H1 (cell line): ENCODE results near the gene C5AR2. TPM values are rescaled to one million over a fixed set of nuclear protein-coding genes. Genes with fewer than 3 reads are reported as not detected.

Experiments used
- CTCF ChIA-PET: fragments of 300-600 bp; sonication (Branson Sonifier 250); formaldehyde crosslinking; loops from one replicate; lab custom pipeline; 2021; ENCODE audit not compliant: partially characterized antibody; lab: Charles Lee
- POLR2A ChIA-PET: fragments of 300-600 bp; sonication (Branson Sonifier 250); formaldehyde crosslinking; loops from one replicate; lab custom pipeline; 2021; ENCODE audit warnings: inconsistent platforms; ENCODE audit not compliant: partially characterized antibody; lab: Charles Lee
- DNase-seq, 2 experiments: peaks; one replicate each; pipeline versions ENCODE4 v3.0.0 to v3.0.0-alpha.2; 2010 to 2022; ENCODE audit warnings: low spot score in 2 of 2, low read depth in 1 of 2, mixed read lengths in 1 of 2
- FAIRE-seq: peaks from 2 replicates; lab custom pipeline; 2011; peaks lifted over from hg19 to GRCh38; lab: Jason Lieb, UNC
- H2AFZ ChIP-seq: 2 replicates; pipeline ENCODE4 v1.8.1; 2012; ENCODE audit warnings: low read length, inconsistent platforms
- H2AK5ac ChIP-seq: 2 replicates; pipeline ENCODE4 v1.6.1; 2013; ENCODE audit warnings: low read depth, low read length
- H2BK120ac ChIP-seq: replicated peaks from 2 replicates; pipeline ENCODE3; 2013; ENCODE audit warnings: low read depth, low read length, inconsistent platforms
- H2BK12ac ChIP-seq: 2 replicates; pipeline ENCODE4 v1.6.1; 2013; ENCODE audit warnings: low read depth, low read length
- H2BK15ac ChIP-seq: 2 replicates; pipeline ENCODE4 v1.6.1; 2013; ENCODE audit warnings: low read length
- H2BK20ac ChIP-seq: 2 replicates; pipeline ENCODE4 v1.6.1; 2013; ENCODE audit warnings: low read length
- H2BK5ac ChIP-seq: 2 replicates; pipeline ENCODE4 v1.6.1; 2013; ENCODE audit warnings: low read depth, low read length
- H3K14ac ChIP-seq: 2 replicates; pipeline ENCODE4 v1.6.1; 2013; ENCODE audit warnings: inconsistent platforms; ENCODE audit not compliant: insufficient read length
- H3K18ac ChIP-seq: 2 replicates; pipeline ENCODE4 v1.6.1; 2013; ENCODE audit warnings: low read length; ENCODE audit errors: extremely low read depth
- H3K23ac ChIP-seq: 2 replicates; pipeline ENCODE4 v1.6.1; 2013; ENCODE audit warnings: inconsistent platforms; ENCODE audit not compliant: insufficient read length
- H3K23me2 ChIP-seq: 2 replicates; pipeline ENCODE4 v1.6.1; 2013; ENCODE audit warnings: low read depth, low read length
- H3K27ac ChIP-seq: 2 replicates; pipeline ENCODE4 v1.6.1; 2011; ENCODE audit warnings: low read depth, low read length, inconsistent platforms
- H3K27me3 ChIP-seq, 4 experiments: replicated peaks in 1 of 4; 1 replicate in 1 of 4; 2 replicates in 3 of 4; pipeline versions ENCODE4 v1.6.1 to v1.8.1; 2011 to 2013; ENCODE audit warnings: low read length in 3 of 4, mild to moderate bottlenecking in 3 of 4, inconsistent platforms in 2 of 4, mixed read lengths in 2 of 4, moderate library complexity in 1 of 4; ENCODE audit not compliant: control insufficient read depth in 3 of 4, insufficient read depth in 3 of 4; ENCODE audit errors: extremely low read depth in 1 of 4
- H3K36me3 ChIP-seq, 4 experiments: 2 replicates each; pipeline versions ENCODE4 v1.6.1 to v1.8.1; 2011 to 2013; ENCODE audit warnings: mild to moderate bottlenecking in 4 of 4, low read length in 3 of 4, moderate library complexity in 2 of 4, control low read depth in 1 of 4, inconsistent platforms in 1 of 4; ENCODE audit not compliant: insufficient read depth in 4 of 4, control insufficient read depth in 2 of 4
- H3K4ac ChIP-seq: replicated peaks from 2 replicates; pipeline ENCODE3; 2013; ENCODE audit warnings: low read length, low read depth, mixed read lengths, inconsistent platforms; ENCODE audit not compliant: insufficient read length
- H3K4me1 ChIP-seq, 4 experiments: replicated peaks in 1 of 4; 1 replicate in 1 of 4; 2 replicates in 3 of 4; pipeline versions ENCODE4 v1.6.1 to v1.8.1; 2011 to 2013; ENCODE audit warnings: low read length in 3 of 4, inconsistent platforms in 2 of 4, mixed read lengths in 1 of 4; ENCODE audit not compliant: insufficient read depth in 4 of 4, control insufficient read depth in 3 of 4
- H3K4me2 ChIP-seq, 2 experiments: 2 replicates each; pipeline versions ENCODE4 v1.6.1 to v1.8.1; 2011 to 2013; ENCODE audit warnings: low read depth in 2 of 2, low read length in 2 of 2, control low read depth in 1 of 2, inconsistent platforms in 1 of 2, mild to moderate bottlenecking in 1 of 2; ENCODE audit not compliant: insufficient read depth in 1 of 2
- H3K4me3 ChIP-seq, 4 experiments: fragments of 200-600, 300-600 bp in 1 of 4; sonication (generic), shearing (Covaris generic), sonication (Bioruptor Twin) in 1 of 4; 2 replicates each; pipeline versions ENCODE4 v1.5.1 to v1.8.1; 2011 to 2016; ENCODE audit warnings: low read length in 4 of 4, low read depth in 3 of 4, control low read depth in 2 of 4, inconsistent platforms in 2 of 4, mild to moderate bottlenecking in 2 of 4, mixed read lengths in 1 of 4, moderate library complexity in 1 of 4; ENCODE audit not compliant: insufficient read depth in 2 of 4; ENCODE audit errors: extremely low read depth in 1 of 4
- H3K56ac ChIP-seq: replicated peaks from 2 replicates; pipeline ENCODE3; 2013; ENCODE audit warnings: low read depth, mild to moderate bottlenecking, mixed read lengths, low read length, inconsistent platforms; ENCODE audit not compliant: insufficient read length
- H3K79me1 ChIP-seq: 2 replicates; pipeline ENCODE4 v1.6.1; 2013; ENCODE audit warnings: low read depth, low read length, control low read depth
- H3K79me2 ChIP-seq, 2 experiments: 2 replicates each; pipeline versions ENCODE4 v1.6.1 to v1.8.1; 2012 to 2013; ENCODE audit warnings: low read length in 2 of 2, mild to moderate bottlenecking in 2 of 2, inconsistent platforms in 1 of 2; ENCODE audit not compliant: insufficient read depth in 2 of 2, control insufficient read depth in 1 of 2
- H3K9ac ChIP-seq, 4 experiments: replicated peaks in 1 of 4; 1 replicate in 1 of 4; 2 replicates in 3 of 4; pipeline versions ENCODE4 v1.6.1 to v1.8.1; 2011 to 2013; ENCODE audit warnings: low read depth in 3 of 4, low read length in 3 of 4, control low read depth in 2 of 4, mild to moderate bottlenecking in 2 of 4, moderate library complexity in 2 of 4, inconsistent platforms in 1 of 4; ENCODE audit errors: extremely low read depth in 1 of 4
- H3K9me3 ChIP-seq, 2 experiments: 2 replicates each; pipeline versions ENCODE4 v1.6.1 to v1.8.1; 2012 to 2013; ENCODE audit warnings: mild to moderate bottlenecking in 2 of 2, moderate library complexity in 2 of 2, control low read depth in 1 of 2, inconsistent platforms in 1 of 2, low read depth in 1 of 2, low read length in 1 of 2, mixed read lengths in 1 of 2; ENCODE audit not compliant: insufficient read depth in 2 of 2
- H4K20me1 ChIP-seq, 2 experiments: replicated peaks in 1 of 2; 2 replicates each; pipeline versions ENCODE3 to v1.8.1; 2011 to 2013; ENCODE audit warnings: inconsistent platforms in 2 of 2, low read length in 2 of 2, mild to moderate bottlenecking in 1 of 2; ENCODE audit not compliant: insufficient read depth in 2 of 2, control insufficient read depth in 1 of 2
- H4K5ac ChIP-seq: 2 replicates; pipeline ENCODE4 v1.6.1; 2013; ENCODE audit warnings: low read length, low read depth, mixed read lengths, inconsistent platforms; ENCODE audit not compliant: insufficient read length
- H4K8ac ChIP-seq: 2 replicates; pipeline ENCODE4 v1.8.0; 2013; ENCODE audit warnings: mild to moderate bottlenecking, moderate library complexity, low read length, inconsistent platforms; ENCODE audit not compliant: insufficient read depth; ENCODE audit errors: extremely low read depth
- H4K91ac ChIP-seq: replicated peaks from 2 replicates; pipeline ENCODE3; 2013; ENCODE audit warnings: low read length, mixed read lengths, inconsistent platforms; ENCODE audit not compliant: insufficient read length
- CBX5 ChIP-seq: fragments of 300-800, 300-1000 bp; sonication (generic); IDR thresholded peaks from 2 replicates; pipeline ENCODE4 v1.7.1; 2016; ENCODE audit warnings: antibody characterized with exemption, low read length, low read depth
- EGR1 ChIP-seq: IDR thresholded peaks from 2 replicates; pipeline ENCODE4 v1.6.1; 2011; ENCODE audit warnings: low read depth, low read length, borderline replicate concordance
- FOSL1 ChIP-seq: IDR thresholded peaks from 2 replicates; pipeline ENCODE4 v1.6.1; 2011; ENCODE audit warnings: mild to moderate bottlenecking, low read depth, low read length, moderate library complexity; ENCODE audit not compliant: insufficient read depth
- GTF2F1 ChIP-seq: IDR thresholded peaks from 2 replicates; pipeline ENCODE4 v1.6.1; 2012; ENCODE audit warnings: low read depth, low read length, improper control_type of control experiment, borderline replicate concordance
- JUN ChIP-seq: IDR thresholded peaks from 2 replicates; pipeline ENCODE4 v1.6.1; 2011; ENCODE audit warnings: low read depth, mild to moderate bottlenecking, improper control_type of control experiment, low read length
- KDM1A ChIP-seq: fragments of 200-600, 300-600 bp; sonication (generic); IDR thresholded peaks from 2 replicates; pipeline ENCODE4 v1.7.1; 2016; ENCODE audit warnings: mild to moderate bottlenecking, low read length, borderline replicate concordance
- KDM4A ChIP-seq: IDR thresholded peaks from one replicate; pipeline ENCODE4 v1.7.1; 2012; ENCODE audit warnings: low read depth, mild to moderate bottlenecking, moderate library complexity, low read length, inconsistent platforms; ENCODE audit not compliant: severe bottlenecking
- NRF1 ChIP-seq: IDR thresholded peaks from 2 replicates; pipeline ENCODE4 v1.6.1; 2011; ENCODE audit warnings: mild to moderate bottlenecking, low read depth, low read length, improper control_type of control experiment
- PHF8 ChIP-seq: fragments of 200-600 bp; sonication (generic); conservative IDR thresholded peaks from 2 replicates; pipeline ENCODE4 v1.7.1; 2012; ENCODE audit warnings: low read depth, mild to moderate bottlenecking, inconsistent platforms, low read length, moderate library complexity
- POLR2AphosphoS5 ChIP-seq: IDR thresholded peaks from 2 replicates; pipeline ENCODE4 v1.6.1; 2011; ENCODE audit warnings: low read depth, low read length
- TBP ChIP-seq: IDR thresholded peaks from 2 replicates; pipeline ENCODE4 v1.6.1; 2011; ENCODE audit warnings: low read depth, low read length, improper control_type of control experiment
- ZNF274 ChIP-seq: IDR thresholded peaks from 2 replicates; pipeline ENCODE4 v1.7.0; 2012; ENCODE audit warnings: low read length, borderline replicate concordance; ENCODE audit errors: extremely low read depth
- WGBS, 2 experiments: shearing (Covaris generic) in 1 of 2; methylation state at CpG; one replicate each; pipeline versions ENCODE4 v1.1.6 to v1.1.7; 2013 to 2015; ENCODE audit warnings: low lambda C conversion rate in 2 of 2, mixed read lengths in 2 of 2, inconsistent platforms in 1 of 2, low coverage in 1 of 2, missing lambda C conversion rate in 1 of 2; ENCODE audit not compliant: insufficient replicate concordance in 2 of 2, insufficient coverage in 1 of 2, insufficient read length in 1 of 2; ENCODE audit errors: extremely low coverage in 1 of 2, missing lambda C conversion rate in 1 of 2; 5-methylcytosine and 5-hydroxymethylcytosine counted together
- polyA plus RNA-seq, 7 experiments: library from polyadenylated mRNA; depleted of rRNA in 3 of 7; stranded (reverse) in 5 of 7; unstranded in 2 of 7; fragments of >200 nt in 5 of 7; fragments of 200-250 nt in 2 of 7; gene quantifications; 1 replicate in 5 of 7; 2 replicates in 1 of 7; 4 replicates in 1 of 7; pipeline versions ENCODE4 v1.2.1 to v1.2.3, GENCODE V29; 2011 to 2013; ENCODE audit warnings: missing spikeins in 2 of 7, mixed read lengths in 2 of 7
- total RNA-seq: library from RNA; stranded (reverse); fragmentation: NEBNext Ultra II Directional; extraction: Animal tissue kit (Norgen Biotek cat#: 25700); gene quantifications from 2 replicates; pipeline ENCODE4 v1.2.1, GENCODE V29; 2021
- TF ChIP-seq, protein P1 (sequence below): IDR thresholded peaks from 2 replicates; pipeline ENCODE4 v1.6.1; 2011; ENCODE audit warnings: low read depth, mild to moderate bottlenecking, low read length; ENCODE audit not compliant: insufficient read depth

C5AR2 gene
- total and polyA plus RNA-seq, 2 of the 8 experiments (the other 6 are each of a cell fraction or from before 2014, with no cell fraction given): 0.08 to 0.15 TPM

GRCh38 chr19:47351548-47351947, 19.6 kb downstream of the C5AR2 start:
- H3K79me2 ChIP-seq: peaks cover 0 to 33% of the 10 kb centered on the region in 2 experiments; a peak in 3 of 4 replicates
- no peak overlapping the region for H3K56ac ChIP-seq
- DNase-seq (no peak), FAIRE-seq (peak; percentile 72)
- no peak overlapping the region for H2BK15ac ChIP-seq
- 0 out of 2 replicates have a peak overlapping the region, but pooled peaks have one; percentile 41 for H3K27ac ChIP-seq
- no peak overlapping the region for H3K4ac ChIP-seq
- H4K8ac ChIP-seq: no peak overlapping the region
- H3K4me2 ChIP-seq: peak overlapping the region; percentile 5 to 9; a peak in 2 of 4 replicates
- H3K18ac ChIP-seq: no peak overlapping the region
- H2AK5ac ChIP-seq: no peak overlapping the region
- no peak overlapping the region for H2BK120ac ChIP-seq
- H3K23me2 ChIP-seq: peaks cover 8% of the 10 kb centered on the region
- peaks cover 3 to 6% of the 10 kb centered on the region in 2 experiments for H4K20me1 ChIP-seq
- H4K91ac ChIP-seq: no peak overlapping the region
- H3K4me1 ChIP-seq: peaks cover 0 to 7% (median 2%) of the 10 kb centered on the region in 4 experiments; a peak in 4 of 7 replicates
- no peak overlapping the region for H3K23ac ChIP-seq
- H3K36me3 ChIP-seq: peaks cover 22 to 40% (median 31%) of the 10 kb centered on the region in 4 experiments
- no peaks in the 10 kb centered on the region for H3K9me3 ChIP-seq
- no peak overlapping the region for H4K5ac ChIP-seq
- H3K9ac ChIP-seq: peak overlapping the region in 1 of 4 experiments; percentile 19; a peak in 2 of 7 replicates
- H3K79me1 ChIP-seq: peaks cover 9% of the 10 kb centered on the region
- H3K27me3 ChIP-seq: peaks cover 0 to 3% (median 0%) of the 10 kb centered on the region in 4 experiments; a peak in 2 of 7 replicates
- no peak overlapping the region for H2BK12ac ChIP-seq
- no peak overlapping the region for H2BK5ac ChIP-seq
- CTCF ChIA-PET: interaction anchor here (0.6 to 2.2 kb wide), 11 partner anchors 10 to 1987 kb away, joined by 3 to 13 read pairs (median 3); no protein-coding TSS in a partner anchor
- H3K14ac ChIP-seq: no peak overlapping the region
- peak overlapping the region in 1 of 4 experiments; percentile 20; a peak in 1 of 8 replicates for H3K4me3 ChIP-seq
- no peak overlapping the region for H2AFZ ChIP-seq
- POLR2A ChIA-PET: interaction anchor here (0.6 to 1.1 kb wide), 4 partner anchors 24 to 1621 kb away, joined by 3 to 4 read pairs (median 4); no protein-coding TSS in a partner anchor
- no peak overlapping the region for H2BK20ac ChIP-seq
- 81% methylated on average over 3 of the region's 3 CpGs; no CpG with 5 or more reads in 1 of the 2 experiments for WGBS, 2 experiments
- TF ChIP-seq ZNF274: no peak
- no peak for TF ChIP-seq NRF1
- TF ChIP-seq, protein P1, sequence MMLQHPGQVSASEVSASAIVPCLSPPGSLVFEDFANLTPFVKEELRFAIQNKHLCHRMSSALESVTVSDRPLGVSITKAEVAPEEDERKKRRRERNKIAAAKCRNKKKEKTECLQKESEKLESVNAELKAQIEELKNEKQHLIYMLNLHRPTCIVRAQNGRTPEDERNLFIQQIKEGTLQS: peak; percentile 29; the same call in 1 of the 2 replicates
- TF ChIP-seq GTF2F1: no peak
- peak; percentile 26; the same call in 1 of the 2 replicates for TF ChIP-seq TBP
- no peak for TF ChIP-seq PHF8
- TF ChIP-seq CBX5: no peak
- TF ChIP-seq EGR1: no peak
- no peak for TF ChIP-seq FOSL1
- TF ChIP-seq POLR2AphosphoS5: no peak
- TF ChIP-seq KDM4A: no peak
- no peak for TF ChIP-seq JUN
- TF ChIP-seq KDM1A: no peak
